Measurements from ENCODE around the gene SAPCD1.

DNA sequence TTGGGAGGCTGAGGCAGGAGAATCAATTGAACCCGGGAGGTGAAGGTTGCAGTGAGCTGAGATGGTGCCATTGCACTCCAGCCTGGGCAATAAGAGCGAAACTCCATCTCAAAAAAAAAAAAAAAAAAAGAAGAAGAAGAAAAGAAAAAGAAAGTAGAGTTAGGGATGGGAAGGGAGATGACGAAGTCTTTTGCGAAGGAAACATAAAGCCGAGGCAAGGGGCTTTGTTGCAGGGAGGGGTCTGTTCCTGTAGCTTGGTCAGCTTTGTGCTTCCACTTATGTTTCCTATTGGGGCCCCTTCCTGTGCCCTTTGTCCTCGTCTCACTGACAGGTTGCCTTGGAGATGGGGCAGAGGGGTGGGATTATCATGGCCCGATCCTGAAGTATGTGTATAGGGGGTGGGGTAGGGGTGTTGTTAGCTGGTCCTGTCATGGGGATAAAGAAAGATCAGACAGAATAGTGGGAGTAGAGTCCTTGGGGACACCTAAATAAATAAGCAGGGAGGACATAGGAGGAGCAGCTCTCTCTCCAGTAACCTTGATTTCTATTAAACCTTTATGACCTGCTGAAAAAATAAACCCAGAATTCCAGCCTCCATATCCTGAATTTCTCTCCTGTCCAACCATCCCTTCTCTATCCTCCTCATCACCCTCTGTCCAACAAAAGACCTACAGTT lies 25.0 kb upstream of the SAPCD1 start:
- TF ChIP-seq, protein P1, sequence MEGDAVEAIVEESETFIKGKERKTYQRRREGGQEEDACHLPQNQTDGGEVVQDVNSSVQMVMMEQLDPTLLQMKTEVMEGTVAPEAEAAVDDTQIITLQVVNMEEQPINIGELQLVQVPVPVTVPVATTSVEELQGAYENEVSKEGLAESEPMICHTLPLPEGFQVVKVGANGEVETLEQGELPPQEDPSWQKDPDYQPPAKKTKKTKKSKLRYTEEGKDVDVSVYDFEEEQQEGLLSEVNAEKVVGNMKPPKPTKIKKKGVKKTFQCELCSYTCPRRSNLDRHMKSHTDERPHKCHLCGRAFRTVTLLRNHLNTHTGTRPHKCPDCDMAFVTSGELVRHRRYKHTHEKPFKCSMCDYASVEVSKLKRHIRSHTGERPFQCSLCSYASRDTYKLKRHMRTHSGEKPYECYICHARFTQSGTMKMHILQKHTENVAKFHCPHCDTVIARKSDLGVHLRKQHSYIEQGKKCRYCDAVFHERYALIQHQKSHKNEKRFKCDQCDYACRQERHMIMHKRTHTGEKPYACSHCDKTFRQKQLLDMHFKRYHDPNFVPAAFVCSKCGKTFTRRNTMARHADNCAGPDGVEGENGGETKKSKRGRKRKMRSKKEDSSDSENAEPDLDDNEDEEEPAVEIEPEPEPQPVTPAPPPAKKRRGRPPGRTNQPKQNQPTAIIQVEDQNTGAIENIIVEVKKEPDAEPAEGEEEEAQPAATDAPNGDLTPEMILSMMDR (IDR thresholded peaks at IDR 0.05): no peak
- no peak for TF ChIP-seq POLR2A (IDR thresholded peaks at IDR 0.05)
